Umbilical cord (tissue), 2 donors: ENCODE measurements around the gene DEDD. TPM values are rescaled to one million over a fixed set of nuclear protein-coding genes. Genes with fewer than 3 reads are reported as not detected.
A peak's percentile ranks its signal among the peaks of the same experiment; 100 is the strongest.

ENCODE experiments used
- DNase-seq: peaks from one replicate; pipeline ENCODE4 v3.0.0-alpha.2; 2015; ENCODE audit warnings: low spot score
- total RNA-seq: library from RNA; depleted of rRNA; stranded (reverse); fragments of >200 nt; gene quantifications from one replicate; pipeline ENCODE4 v1.2.3, GENCODE V29; 2014; ENCODE audit warnings: low replicate concordance; ENCODE audit not compliant: insufficient read depth

The DEDD gene
- total RNA-seq, 1 donor from 2014 or later, result 20.9 TPM

- DNase-seq, result no peak
Measured at GRCh38 chr1:161095230-161095629, 37.2 kb downstream of the DEDD start.

DNA sequence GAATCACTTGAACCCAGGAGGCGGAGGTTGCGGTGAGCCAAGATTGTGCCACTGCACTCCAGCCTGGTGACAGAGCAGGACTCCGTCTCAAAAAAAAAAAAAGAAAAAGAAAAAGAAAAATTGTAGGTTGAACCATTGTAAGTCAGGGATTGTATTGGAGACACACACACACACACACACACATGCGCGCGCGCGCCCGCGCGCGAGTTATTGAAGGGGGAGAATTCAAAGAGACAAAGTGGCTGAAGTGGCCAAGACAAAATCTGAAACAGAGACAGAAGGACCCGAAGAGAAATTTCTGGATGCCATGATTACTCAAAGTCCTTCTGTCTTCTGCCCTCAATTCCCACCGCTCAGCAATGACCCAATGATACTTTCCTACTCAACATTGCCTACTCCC, 38.0 kb downstream of the DEDD start:
- no peak for DNase-seq

GRCh38 chr1:161092621-161093028, 39.8 kb downstream of the DEDD start:
- peak; percentile 71 for DNase-seq

DNA sequence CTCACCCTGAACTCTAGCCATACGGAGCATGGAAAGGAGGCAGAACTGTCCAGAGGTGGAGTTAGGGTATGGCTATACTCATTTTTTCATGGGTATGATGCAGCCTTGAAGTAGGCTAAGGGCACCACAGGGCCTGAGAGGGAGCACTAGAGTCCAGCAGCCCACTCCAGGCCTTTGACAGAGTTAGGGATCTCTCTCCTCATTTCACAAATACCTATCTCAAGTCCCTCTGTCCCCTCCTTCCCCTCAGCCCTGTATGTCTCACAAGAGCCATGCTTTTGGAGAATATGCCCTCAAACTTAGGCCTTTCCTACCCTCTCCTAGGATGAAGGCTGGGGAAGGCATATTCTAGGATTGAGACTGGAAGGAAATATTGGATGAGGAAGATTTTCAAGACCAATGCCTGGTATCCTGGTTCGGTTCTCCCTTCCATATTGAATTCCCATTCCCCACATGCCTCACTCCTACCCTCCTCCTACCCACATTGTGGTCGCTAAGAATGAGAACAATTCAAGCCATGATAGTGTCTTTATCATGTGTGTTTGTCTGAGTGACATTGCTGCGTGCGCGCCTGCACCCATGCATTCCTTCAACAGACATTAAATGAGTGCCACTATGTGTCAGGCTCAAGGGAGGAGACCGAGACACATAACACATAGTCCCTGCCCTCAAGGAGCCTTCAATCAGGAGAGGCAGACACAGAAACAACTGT, 40.5 kb downstream of the DEDD start:
- no peak for DNase-seq

GRCh38 chr1:161091093-161091492, 41.4 kb downstream of the DEDD start:
- DNase-seq, result no peak

GRCh38 chr1:161090617-161091016, 41.9 kb downstream of the DEDD start:
- no peak for DNase-seq

- DNase-seq, result no peak
Measured at GRCh38 chr1:161089938-161090337, 42.5 kb downstream of the DEDD start.

DNA sequence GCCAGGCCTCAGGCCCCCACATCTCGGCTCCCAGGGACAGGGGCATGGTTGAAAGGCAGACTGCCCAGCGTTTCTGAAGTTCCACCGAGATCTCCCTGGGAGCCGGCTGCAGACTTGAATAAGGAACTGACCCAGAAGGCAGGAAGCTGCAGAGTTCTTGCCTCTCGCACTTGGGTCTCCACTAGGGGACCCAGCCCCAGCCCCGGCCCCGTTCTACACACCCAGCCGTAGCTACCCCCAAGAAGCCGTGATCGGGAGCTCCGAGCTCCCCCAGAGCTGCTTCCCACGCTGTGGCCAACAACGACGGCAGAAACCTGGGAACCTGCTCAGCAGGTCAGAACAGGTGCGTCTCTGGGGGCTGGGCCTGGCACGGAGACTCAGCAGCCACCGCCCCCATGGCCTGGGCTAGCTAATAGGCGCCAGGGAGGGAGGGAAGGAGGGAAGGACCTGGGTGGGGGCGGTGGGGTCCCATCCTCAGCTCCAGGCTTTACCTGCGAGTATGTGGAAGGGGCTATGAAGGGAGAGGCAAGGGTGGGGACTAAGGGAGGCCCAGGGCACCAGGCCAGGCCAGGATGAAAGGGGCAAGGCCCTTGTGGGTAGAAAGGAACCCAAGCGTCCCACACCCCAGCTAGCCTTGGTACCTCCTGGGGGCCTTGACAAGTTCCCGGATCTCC, 43.1 kb downstream of the DEDD start, which contains the start of gene NECTIN4:
Gene NECTIN4, minus strand, starts transcription at position 308 of the 674 bp plus-strand sequence. Its CDS starts 262 bp downstream, at position 46.
- peak; percentile 55 for DNase-seq

DNA sequence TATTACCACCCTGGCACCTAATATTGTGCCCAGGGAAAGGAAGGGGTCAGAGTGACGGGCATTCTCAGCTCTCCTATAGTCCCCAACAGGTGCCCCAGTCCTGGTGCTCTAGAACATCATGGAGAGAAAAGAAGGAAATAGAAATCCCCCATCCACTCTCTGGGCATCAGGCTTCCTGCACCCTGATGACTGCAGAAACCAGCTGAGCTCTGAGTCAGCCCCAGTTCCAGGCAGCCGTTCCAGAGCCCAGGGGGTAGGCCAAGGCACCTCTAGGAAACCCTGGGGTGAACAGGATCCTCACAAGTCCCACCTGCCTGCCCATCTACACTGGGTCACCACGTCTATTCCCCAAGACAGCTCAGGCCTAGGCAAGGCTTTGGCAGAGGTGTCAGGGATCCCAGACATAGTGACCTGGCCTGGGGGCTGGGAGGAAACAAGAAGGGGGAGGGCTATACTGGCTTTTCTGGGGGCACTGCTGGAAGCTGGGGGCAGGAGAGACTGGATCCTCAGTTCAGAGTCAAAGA, 43.8 kb downstream of the DEDD start:
- DNase-seq, result no peak

- DNase-seq, result no peak
Measured at GRCh38 chr1:161086457-161086856, 46.0 kb downstream of the DEDD start.

DNA sequence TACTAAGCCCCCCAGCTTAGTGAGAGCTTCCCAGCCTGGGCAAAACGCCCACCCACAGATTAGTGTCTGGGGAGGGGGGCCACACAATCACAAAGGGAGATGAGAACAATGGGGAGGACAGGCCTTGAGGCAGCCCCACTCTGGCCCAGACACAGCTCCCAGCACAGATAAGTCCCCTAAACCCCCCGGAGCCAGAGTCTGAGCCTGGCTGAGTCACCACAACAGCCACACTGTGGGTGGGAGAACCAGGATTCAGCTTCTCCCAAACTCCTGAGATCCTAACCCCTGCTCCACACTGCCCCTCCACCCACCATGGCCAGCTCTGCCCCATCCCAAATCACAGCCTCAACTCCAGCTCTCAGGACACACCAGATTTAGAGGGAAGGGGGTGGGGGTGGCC, 47.3 kb downstream of the DEDD start:
- peak; percentile 92 for DNase-seq

GRCh38 chr1:161084597-161084988, 47.9 kb downstream of the DEDD start:
- peak; percentile 75 for DNase-seq

- DNase-seq, result peak; percentile 54
Measured at GRCh38 chr1:161083748-161084596, 48.5 kb downstream of the DEDD start.

DNA sequence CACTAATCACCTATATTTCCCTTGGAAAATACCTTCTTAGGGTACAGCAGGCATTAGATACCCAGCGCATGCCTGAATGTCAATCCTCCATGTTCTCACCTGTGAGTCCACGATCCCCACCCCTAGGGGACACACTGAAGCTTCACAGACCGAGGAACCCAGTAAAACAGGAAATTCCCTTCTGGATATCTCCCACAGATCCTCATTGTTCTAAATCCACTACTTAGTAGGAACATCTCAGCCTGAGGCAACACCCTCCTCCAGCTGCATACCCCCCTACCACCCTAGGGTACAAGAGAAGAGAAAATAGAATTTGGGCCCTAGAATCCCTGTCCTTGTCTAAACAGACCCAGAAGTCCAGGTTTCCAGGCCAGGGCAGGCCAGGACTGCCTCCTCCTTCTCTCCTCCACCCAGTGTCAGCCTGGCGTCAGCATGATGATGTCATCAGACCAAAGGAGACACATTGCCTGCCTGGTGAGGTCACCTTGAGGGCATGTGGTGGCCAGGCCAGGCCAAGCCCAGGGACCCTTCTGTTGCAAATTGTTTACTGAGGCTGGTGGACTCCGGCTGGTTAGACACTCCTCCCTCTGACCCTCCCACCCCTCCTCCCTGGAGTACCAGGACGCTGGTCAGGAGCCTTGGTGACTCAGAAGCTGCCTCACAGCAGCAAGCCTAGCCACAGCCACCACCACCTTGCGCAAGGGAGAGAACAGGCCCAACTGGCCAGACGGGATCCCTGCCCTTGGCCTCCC, 49.3 kb downstream of the DEDD start:
- DNase-seq, result peak; percentile 84

DNA sequence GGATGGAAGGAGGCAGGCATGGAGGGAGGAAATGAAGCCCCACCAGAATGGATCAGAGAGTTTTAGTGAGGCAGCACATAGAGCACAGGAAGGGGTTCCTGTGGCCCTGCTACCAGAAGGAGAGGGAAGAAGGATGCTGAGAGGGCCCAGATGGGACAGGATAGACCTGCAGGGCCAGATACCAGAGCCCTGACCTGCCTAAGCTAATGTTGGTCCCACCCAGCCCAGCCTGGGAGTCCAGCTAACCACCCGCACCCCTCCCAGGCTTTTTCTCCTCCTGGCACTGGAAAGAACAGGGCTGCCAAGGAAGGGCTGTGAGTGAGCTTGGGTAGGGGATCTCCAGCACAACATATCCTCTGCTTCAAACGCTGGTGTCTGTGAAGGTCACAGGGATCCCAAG, 50.0 kb downstream of the DEDD start:
- no peak for DNase-seq

DNA sequence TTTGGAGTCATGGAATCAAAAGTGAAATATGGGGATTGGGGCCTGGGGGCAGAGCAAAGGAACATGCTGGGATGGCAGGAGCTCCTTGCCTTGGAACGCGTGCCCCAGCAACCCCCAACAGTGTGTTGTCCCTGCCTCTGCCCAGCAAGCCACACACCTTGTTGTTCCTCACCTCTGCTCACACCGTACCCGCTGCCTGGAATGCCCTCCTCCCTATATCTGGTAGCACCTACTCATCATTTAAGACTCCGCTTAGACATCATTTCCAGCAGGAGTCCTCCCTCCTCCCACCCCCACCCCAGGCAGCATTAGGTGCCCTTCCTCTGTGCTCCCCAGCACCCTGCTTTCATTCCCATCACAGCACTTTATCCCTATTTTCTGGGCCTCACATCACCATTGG, 50.9 kb downstream of the DEDD start:
- no peak for DNase-seq

GRCh38 chr1:161080441-161081405, 51.7 kb downstream of the DEDD start:
- DNase-seq, result no peak

- no peak for DNase-seq
Measured at GRCh38 chr1:161079436-161080110, 52.9 kb downstream of the DEDD start.

DNA sequence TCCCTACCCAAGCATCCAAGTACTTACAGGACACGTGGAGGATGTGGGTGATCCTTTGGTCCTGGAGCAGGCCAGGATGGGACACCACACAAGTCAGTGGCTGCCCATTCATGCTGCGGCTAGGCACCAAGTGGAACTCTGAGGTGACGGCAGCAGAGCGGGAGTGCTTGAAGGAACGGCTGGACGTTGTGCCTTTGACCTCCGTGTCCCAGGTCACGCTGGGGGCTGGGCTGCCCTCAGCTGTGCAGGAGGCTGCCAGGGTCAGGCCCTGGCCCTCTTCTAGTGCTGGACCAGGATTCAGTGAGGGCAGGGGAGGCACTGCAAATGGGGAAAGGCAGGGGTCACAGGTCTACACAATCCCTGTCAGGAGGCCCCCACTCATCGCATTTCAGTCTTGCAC, 55.0 kb downstream of the DEDD start:
- DNase-seq, result no peak

GRCh38 chr1:161076410-161076809, 56.1 kb downstream of the DEDD start:
- no peak for DNase-seq
